ENCODE data around the gene ABHD5.

ABHD5 gene

GRCh38 chr3:43659250-43659880 lies 31.4 kb upstream of the ABHD5 start:
- TF ChIP-seq CTCF (IDR thresholded peaks at IDR 0.05) = no peak

GRCh38 chr3:43670635-43671522 lies 19.9 kb upstream of the ABHD5 start:
- TF ChIP-seq CTCF (IDR thresholded peaks at IDR 0.05) = no peak

GRCh38 chr3:43674345-43675085 lies 16.2 kb upstream of the ABHD5 start:
- no peak for TF ChIP-seq CTCF (IDR thresholded peaks at IDR 0.05)

GRCh38 chr3:43675593-43675992 lies 15.1 kb upstream of the ABHD5 start:
- no peak for TF ChIP-seq CTCF (IDR thresholded peaks at IDR 0.05)

- TF ChIP-seq CTCF (IDR thresholded peaks at IDR 0.05) = no peak
Observed at GRCh38 chr3:43676441-43676840, 14.3 kb upstream of the ABHD5 start.

- TF ChIP-seq CTCF (IDR thresholded peaks at IDR 0.05) = no peak
Observed at GRCh38 chr3:43684944-43685343, 5.8 kb upstream of the ABHD5 start.

GRCh38 chr3:43685921-43686320 lies 4.8 kb upstream of the ABHD5 start:
- no peak for TF ChIP-seq CTCF (IDR thresholded peaks at IDR 0.05)

Measured in LNCAP (cell line).